ENCODE results near the gene FMNL3.
A peak's percentile ranks its signal among the peaks of the same experiment; 100 is the strongest.

The FMNL3 gene

GRCh38 chr12:49664167-49664566, 43.0 kb downstream of the FMNL3 start:
- ATAC-seq: no peak
- TF ChIP-seq OSR1 (CRISPR knock-in tag; IDR thresholded peaks at IDR 0.05) (no peak), ZFP3 (CRISPR knock-in tag; IDR thresholded peaks at IDR 0.05) (no peak), PPARA (CRISPR knock-in tag; IDR thresholded peaks at IDR 0.05; ENCODE audit: borderline replicate concordance) (no peak), ZNF8 (CRISPR knock-in tag; IDR thresholded peaks at IDR 0.05) (no peak), ZNF565 (CRISPR knock-in tag; conservative IDR thresholded peaks at IDR 0.05; ENCODE audit: low read depth) (no peak), ARNTL (CRISPR knock-in tag; IDR thresholded peaks at IDR 0.05; ENCODE audit: borderline replicate concordance, low read depth) (no peak), SNAI2 (CRISPR knock-in tag; IDR thresholded peaks at IDR 0.05) (no peak), ZFP30 (CRISPR knock-in tag; IDR thresholded peaks at IDR 0.05) (no peak), GLIS3 (CRISPR knock-in tag; IDR thresholded peaks at IDR 0.05) (no peak), ISL1 (CRISPR knock-in tag; IDR thresholded peaks at IDR 0.05) (no peak), BACH2 (CRISPR knock-in tag; IDR thresholded peaks at IDR 0.05; ENCODE audit: borderline replicate concordance) (no peak), CREB5 (CRISPR knock-in tag; IDR thresholded peaks at IDR 0.05; ENCODE audit: low read depth) (no peak), ZC3H10 (CRISPR knock-in tag; IDR thresholded peaks at IDR 0.05) (no peak), TOX (CRISPR knock-in tag; IDR thresholded peaks at IDR 0.05; ENCODE audit: borderline replicate concordance) (no peak), RARB (CRISPR knock-in tag; IDR thresholded peaks at IDR 0.05) (no peak), ESRRG (CRISPR knock-in tag; IDR thresholded peaks at IDR 0.05) (no peak), CSDC2 (CRISPR knock-in tag; IDR thresholded peaks at IDR 0.05) (no peak)
- TF ChIP-seq, protein P1, sequence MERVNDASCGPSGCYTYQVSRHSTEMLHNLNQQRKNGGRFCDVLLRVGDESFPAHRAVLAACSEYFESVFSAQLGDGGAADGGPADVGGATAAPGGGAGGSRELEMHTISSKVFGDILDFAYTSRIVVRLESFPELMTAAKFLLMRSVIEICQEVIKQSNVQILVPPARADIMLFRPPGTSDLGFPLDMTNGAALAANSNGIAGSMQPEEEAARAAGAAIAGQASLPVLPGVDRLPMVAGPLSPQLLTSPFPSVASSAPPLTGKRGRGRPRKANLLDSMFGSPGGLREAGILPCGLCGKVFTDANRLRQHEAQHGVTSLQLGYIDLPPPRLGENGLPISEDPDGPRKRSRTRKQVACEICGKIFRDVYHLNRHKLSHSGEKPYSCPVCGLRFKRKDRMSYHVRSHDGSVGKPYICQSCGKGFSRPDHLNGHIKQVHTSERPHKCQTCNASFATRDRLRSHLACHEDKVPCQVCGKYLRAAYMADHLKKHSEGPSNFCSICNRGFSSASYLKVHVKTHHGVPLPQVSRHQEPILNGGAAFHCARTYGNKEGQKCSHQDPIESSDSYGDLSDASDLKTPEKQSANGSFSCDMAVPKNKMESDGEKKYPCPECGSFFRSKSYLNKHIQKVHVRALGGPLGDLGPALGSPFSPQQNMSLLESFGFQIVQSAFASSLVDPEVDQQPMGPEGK (CRISPR knock-in tag; IDR thresholded peaks at IDR 0.05; ENCODE audit: borderline replicate concordance): no peak
- TF ChIP-seq, protein P2, sequence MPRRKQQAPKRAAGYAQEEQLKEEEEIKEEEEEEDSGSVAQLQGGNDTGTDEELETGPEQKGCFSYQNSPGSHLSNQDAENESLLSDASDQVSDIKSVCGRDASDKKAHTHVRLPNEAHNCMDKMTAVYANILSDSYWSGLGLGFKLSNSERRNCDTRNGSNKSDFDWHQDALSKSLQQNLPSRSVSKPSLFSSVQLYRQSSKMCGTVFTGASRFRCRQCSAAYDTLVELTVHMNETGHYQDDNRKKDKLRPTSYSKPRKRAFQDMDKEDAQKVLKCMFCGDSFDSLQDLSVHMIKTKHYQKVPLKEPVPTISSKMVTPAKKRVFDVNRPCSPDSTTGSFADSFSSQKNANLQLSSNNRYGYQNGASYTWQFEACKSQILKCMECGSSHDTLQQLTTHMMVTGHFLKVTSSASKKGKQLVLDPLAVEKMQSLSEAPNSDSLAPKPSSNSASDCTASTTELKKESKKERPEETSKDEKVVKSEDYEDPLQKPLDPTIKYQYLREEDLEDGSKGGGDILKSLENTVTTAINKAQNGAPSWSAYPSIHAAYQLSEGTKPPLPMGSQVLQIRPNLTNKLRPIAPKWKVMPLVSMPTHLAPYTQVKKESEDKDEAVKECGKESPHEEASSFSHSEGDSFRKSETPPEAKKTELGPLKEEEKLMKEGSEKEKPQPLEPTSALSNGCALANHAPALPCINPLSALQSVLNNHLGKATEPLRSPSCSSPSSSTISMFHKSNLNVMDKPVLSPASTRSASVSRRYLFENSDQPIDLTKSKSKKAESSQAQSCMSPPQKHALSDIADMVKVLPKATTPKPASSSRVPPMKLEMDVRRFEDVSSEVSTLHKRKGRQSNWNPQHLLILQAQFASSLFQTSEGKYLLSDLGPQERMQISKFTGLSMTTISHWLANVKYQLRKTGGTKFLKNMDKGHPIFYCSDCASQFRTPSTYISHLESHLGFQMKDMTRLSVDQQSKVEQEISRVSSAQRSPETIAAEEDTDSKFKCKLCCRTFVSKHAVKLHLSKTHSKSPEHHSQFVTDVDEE (CRISPR knock-in tag; IDR thresholded peaks at IDR 0.05): no peak
- TF ChIP-seq, protein P3, sequence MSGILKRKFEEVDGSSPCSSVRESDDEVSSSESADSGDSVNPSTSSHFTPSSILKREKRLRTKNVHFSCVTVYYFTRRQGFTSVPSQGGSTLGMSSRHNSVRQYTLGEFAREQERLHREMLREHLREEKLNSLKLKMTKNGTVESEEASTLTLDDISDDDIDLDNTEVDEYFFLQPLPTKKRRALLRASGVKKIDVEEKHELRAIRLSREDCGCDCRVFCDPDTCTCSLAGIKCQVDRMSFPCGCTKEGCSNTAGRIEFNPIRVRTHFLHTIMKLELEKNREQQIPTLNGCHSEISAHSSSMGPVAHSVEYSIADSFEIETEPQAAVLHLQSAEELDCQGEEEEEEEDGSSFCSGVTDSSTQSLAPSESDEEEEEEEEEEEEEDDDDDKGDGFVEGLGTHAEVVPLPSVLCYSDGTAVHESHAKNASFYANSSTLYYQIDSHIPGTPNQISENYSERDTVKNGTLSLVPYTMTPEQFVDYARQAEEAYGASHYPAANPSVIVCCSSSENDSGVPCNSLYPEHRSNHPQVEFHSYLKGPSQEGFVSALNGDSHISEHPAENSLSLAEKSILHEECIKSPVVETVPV (CRISPR knock-in tag; IDR thresholded peaks at IDR 0.05): no peak

GRCh38 chr12:49662998-49663843, 44.0 kb downstream of the FMNL3 start:
- TF ChIP-seq CREB5 (CRISPR knock-in tag; IDR thresholded peaks at IDR 0.05; ENCODE audit: low read depth): no peak
- TF ChIP-seq GLIS3 (CRISPR knock-in tag; IDR thresholded peaks at IDR 0.05): no peak
- no peak for TF ChIP-seq ZNF8 (CRISPR knock-in tag; IDR thresholded peaks at IDR 0.05)
- no peak for TF ChIP-seq ZC3H10 (CRISPR knock-in tag; IDR thresholded peaks at IDR 0.05)
- TF ChIP-seq ARNTL (CRISPR knock-in tag; IDR thresholded peaks at IDR 0.05; ENCODE audit: borderline replicate concordance, low read depth): no peak
- no peak for TF ChIP-seq ESRRG (CRISPR knock-in tag; IDR thresholded peaks at IDR 0.05)
- TF ChIP-seq PPARA (CRISPR knock-in tag; IDR thresholded peaks at IDR 0.05; ENCODE audit: borderline replicate concordance): no peak
- TF ChIP-seq, protein P4, sequence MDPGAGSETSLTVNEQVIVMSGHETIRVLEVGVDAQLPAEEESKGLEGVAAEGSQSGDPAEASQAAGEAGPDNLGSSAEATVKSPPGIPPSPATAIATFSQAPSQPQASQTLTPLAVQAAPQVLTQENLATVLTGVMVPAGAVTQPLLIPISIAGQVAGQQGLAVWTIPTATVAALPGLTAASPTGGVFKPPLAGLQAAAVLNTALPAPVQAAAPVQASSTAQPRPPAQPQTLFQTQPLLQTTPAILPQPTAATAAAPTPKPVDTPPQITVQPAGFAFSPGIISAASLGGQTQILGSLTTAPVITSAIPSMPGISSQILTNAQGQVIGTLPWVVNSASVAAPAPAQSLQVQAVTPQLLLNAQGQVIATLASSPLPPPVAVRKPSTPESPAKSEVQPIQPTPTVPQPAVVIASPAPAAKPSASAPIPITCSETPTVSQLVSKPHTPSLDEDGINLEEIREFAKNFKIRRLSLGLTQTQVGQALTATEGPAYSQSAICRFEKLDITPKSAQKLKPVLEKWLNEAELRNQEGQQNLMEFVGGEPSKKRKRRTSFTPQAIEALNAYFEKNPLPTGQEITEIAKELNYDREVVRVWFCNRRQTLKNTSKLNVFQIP (CRISPR knock-in tag; IDR thresholded peaks at IDR 0.05; ENCODE audit: borderline replicate concordance, low read depth): no peak
- TF ChIP-seq BACH2 (CRISPR knock-in tag; IDR thresholded peaks at IDR 0.05; ENCODE audit: borderline replicate concordance): no peak
- no peak for TF ChIP-seq RARB (CRISPR knock-in tag; IDR thresholded peaks at IDR 0.05)
- no peak for TF ChIP-seq TOX (CRISPR knock-in tag; IDR thresholded peaks at IDR 0.05; ENCODE audit: borderline replicate concordance)
- TF ChIP-seq CSDC2 (CRISPR knock-in tag; IDR thresholded peaks at IDR 0.05): no peak
- no peak for TF ChIP-seq ISL1 (CRISPR knock-in tag; IDR thresholded peaks at IDR 0.05)
- TF ChIP-seq, protein P1 (CRISPR knock-in tag; IDR thresholded peaks at IDR 0.05; ENCODE audit: borderline replicate concordance): no peak
- TF ChIP-seq TCF4 (CRISPR knock-in tag; IDR thresholded peaks at IDR 0.05; ENCODE audit: borderline replicate concordance): no peak
- no peak for TF ChIP-seq ZFP3 (CRISPR knock-in tag; IDR thresholded peaks at IDR 0.05)
- no peak for TF ChIP-seq ZFP30 (CRISPR knock-in tag; IDR thresholded peaks at IDR 0.05)
- peak; percentile 91 for ATAC-seq

Measured in SK-N-SH treated with all-trans-retinoic acid at 6 μM for 48 hours (cell line).